Natural killer cell (primary cell): ENCODE measurements around the gene C1orf35. TPM values are rescaled to one million over a fixed set of nuclear protein-coding genes. Genes with fewer than 3 reads are reported as not detected.
A peak's percentile ranks its signal among the peaks of the same experiment; 100 is the strongest.

ENCODE experiments used
- ATAC-seq, 3 donors: fragments of 150-1000 bp in 2 of 3; fragments of 200-7000 bp in 1 of 3; cut with Tn5 transposase; 1 replicate in 1 of 3; 2 replicates in 2 of 3; pipeline ENCODE4 v1.10.0; 2021; ENCODE audit warnings: mild to moderate bottlenecking in 2 of 3, moderate library complexity in 2 of 3
- DNase-seq, 2 donors: peaks; one replicate each; pipeline versions ENCODE4 v3.0.0 to v3.0.0-alpha.2; 2013 to 2021; ENCODE audit warnings: mixed read lengths in 1 of 2
- H3K27ac ChIP-seq: one replicate; pipeline ENCODE4 v1.5.1; 2013; ENCODE audit warnings: mild to moderate bottlenecking, low read length
- H3K27me3 ChIP-seq: one replicate; pipeline ENCODE4 v1.6.1; 2013; ENCODE audit warnings: low read length; ENCODE audit not compliant: control insufficient read depth, insufficient read depth
- H3K36me3 ChIP-seq: one replicate; pipeline ENCODE4 v1.6.1; 2013; ENCODE audit warnings: low read length; ENCODE audit not compliant: control insufficient read depth, insufficient read depth
- H3K4me1 ChIP-seq: one replicate; pipeline ENCODE4 v1.6.1; 2013; ENCODE audit warnings: low read length; ENCODE audit not compliant: control insufficient read depth, insufficient read depth
- H3K4me3 ChIP-seq: one replicate; pipeline ENCODE4 v1.5.1; 2013; ENCODE audit warnings: low read length
- H3K9me3 ChIP-seq: one replicate; pipeline ENCODE4 v1.6.1; 2013; ENCODE audit warnings: low read length; ENCODE audit not compliant: control insufficient read depth, insufficient read depth
- H3K27ac Mint-ChIP-seq, 2 donors: one replicate each; pipeline ENCODE4 v1.8.0; 2022; ENCODE audit warnings: mild to moderate bottlenecking in 2 of 2, mixed read lengths in 2 of 2, moderate library complexity in 1 of 2
- H3K27me3 Mint-ChIP-seq, 2 donors: one replicate each; pipeline ENCODE4 v1.8.0; 2022; ENCODE audit warnings: low read depth in 2 of 2, mixed read lengths in 2 of 2
- H3K36me3 Mint-ChIP-seq: one replicate; pipeline ENCODE4 v1.8.0; 2022; ENCODE audit warnings: mixed read lengths
- H3K4me1 Mint-ChIP-seq, 2 donors: one replicate each; pipeline ENCODE4 v1.8.0; 2022; ENCODE audit warnings: mixed read lengths in 2 of 2
- H3K4me3 Mint-ChIP-seq: one replicate; pipeline ENCODE4 v1.8.0; 2022; ENCODE audit warnings: mild to moderate bottlenecking, moderate library complexity, mixed read lengths
- H3K9me3 Mint-ChIP-seq, 2 donors: one replicate each; pipeline ENCODE4 v1.8.0; 2022; ENCODE audit warnings: mixed read lengths in 2 of 2
- CTCF ChIP-seq: fragments of 200-600 bp; IDR thresholded peaks from one replicate; pipeline ENCODE4 v1.8.0; 2022; ENCODE audit warnings: antibody characterized with exemption
- WGBS: methylation state at CpG from one replicate; pipeline ENCODE4 v1.1.7; 2013; ENCODE audit warnings: missing lambda C conversion rate; ENCODE audit not compliant: insufficient coverage; 5-methylcytosine and 5-hydroxymethylcytosine counted together
- intact Hi-C: fragments of 100-400 bp; cut with micrococcal nuclease; formaldehyde crosslinking; loops from one replicate; pipeline ENCODE4 v1.14.2; 2022
- total RNA-seq, 4 donors: library from RNA; stranded (reverse); fragments of 120-200 nt in 1 of 4; gene quantifications; one replicate each; pipeline versions ENCODE4 v1.2.3 to v1.2.4, GENCODE V29; 2013 to 2022

The C1orf35 gene
- total RNA-seq, 3 donors from 2014 or later (not counting 1 experiment from before 2014, with no cell fraction given): 18.9 to 21.6 (median 19.6) TPM

GRCh38 chr1:228108742-228109072 lies 5.6 kb upstream of the C1orf35 start:
- Histone ChIP-seq H3K9me3 (no peaks in the 10 kb centered on the region), H3K4me3 (peak overlapping the region; percentile 82), H3K27me3 (no peaks in the 10 kb centered on the region), H3K36me3 (peaks cover 14% of the 10 kb centered on the region), H3K4me1 (peaks cover 31% of the 10 kb centered on the region), H3K27ac (peak overlapping the region; percentile 74)
- Mint-ChIP-seq H3K27ac (peak overlapping the region; percentile 86 to 99), H3K9me3 (no peaks in the 10 kb centered on the region), H3K4me3 (peak overlapping the region; percentile 93), H3K4me1 (peaks cover 16 to 27% of the 10 kb centered on the region in 2 donors), H3K27me3 (no peaks in the 10 kb centered on the region), H3K36me3 (no peaks in the 10 kb centered on the region)
- DNase-seq (no peak), ATAC-seq (no peak)
- intact Hi-C loops: loop anchor here (1.0 kb wide), 2 partner anchors 32 to 57 kb away; partner anchors contain the start of genes GUK1 and IBA57
- TF ChIP-seq CTCF: no peak
- 7% methylated on average over 8 of the region's 8 CpGs for WGBS

GRCh38 chr1:228108055-228108690 lies 5.0 kb upstream of the C1orf35 start:
- TF ChIP-seq CTCF: no peak
- peak overlapping the region; percentile 93 for H3K4me3 Mint-ChIP-seq
- WGBS: 77% methylated on average over 11 of the region's 11 CpGs
- no peaks in the 10 kb centered on the region for H3K9me3 Mint-ChIP-seq
- Histone ChIP-seq H3K4me1 (peaks cover 35% of the 10 kb centered on the region), H3K4me3 (peak overlapping the region; percentile 82), H3K36me3 (peaks cover 14% of the 10 kb centered on the region), H3K9me3 (no peaks in the 10 kb centered on the region), H3K27me3 (no peaks in the 10 kb centered on the region), H3K27ac (peak overlapping the region; percentile 74)
- H3K27me3 Mint-ChIP-seq: no peaks in the 10 kb centered on the region
- no peak for ATAC-seq
- H3K27ac Mint-ChIP-seq: peak overlapping the region; percentile 86 to 99
- H3K4me1 Mint-ChIP-seq: peaks cover 22 to 31% of the 10 kb centered on the region in 2 donors
- no peaks in the 10 kb centered on the region for H3K36me3 Mint-ChIP-seq
- DNase-seq: no peak
- intact Hi-C loops: no loop called here

- H3K27me3 ChIP-seq: no peaks in the 10 kb centered on the region
- H3K9me3 ChIP-seq: no peaks in the 10 kb centered on the region
- H3K36me3 Mint-ChIP-seq: no peaks in the 10 kb centered on the region
- intact Hi-C loops: no loop called here
- H3K4me3 Mint-ChIP-seq: peak overlapping the region; percentile 93
- H3K9me3 Mint-ChIP-seq: no peaks in the 10 kb centered on the region
- peaks cover 24 to 33% of the 10 kb centered on the region in 2 donors for H3K4me1 Mint-ChIP-seq
- DNase-seq (peak in 1 of 2 donors; percentile 7), ATAC-seq (no peak)
- peaks cover 14% of the 10 kb centered on the region for H3K36me3 ChIP-seq
- no peak for TF ChIP-seq CTCF
- WGBS: 92% methylated on average over 19 of the region's 19 CpGs
- H3K4me1 ChIP-seq: peaks cover 35% of the 10 kb centered on the region
- no peak overlapping the region for H3K27ac ChIP-seq
- H3K4me3 ChIP-seq: no peak overlapping the region
- no peaks in the 10 kb centered on the region for H3K27me3 Mint-ChIP-seq
- H3K27ac Mint-ChIP-seq: peak overlapping the region in 1 of 2 donors; percentile 86
These were observed 4.5 kb upstream of the C1orf35 start for GRCh38 chr1:228107636-228108035.

GRCh38 chr1:228106800-228107054 lies 3.6 kb upstream of the C1orf35 start:
- no peak overlapping the region for H3K4me3 ChIP-seq
- peak overlapping the region; percentile 63 for H3K4me3 Mint-ChIP-seq
- 96% methylated on average over 9 of the region's 9 CpGs for WGBS
- intact Hi-C loops: no loop called here
- ATAC-seq (no peak), DNase-seq (no peak)
- no peaks in the 10 kb centered on the region for H3K9me3 ChIP-seq
- no peaks in the 10 kb centered on the region for H3K36me3 Mint-ChIP-seq
- H3K27ac Mint-ChIP-seq: peak overlapping the region in 1 of 2 donors; percentile 4
- H3K9me3 Mint-ChIP-seq: no peaks in the 10 kb centered on the region
- no peak overlapping the region for H3K27ac ChIP-seq
- H3K27me3 Mint-ChIP-seq: no peaks in the 10 kb centered on the region
- no peak for TF ChIP-seq CTCF
- peaks cover 14% of the 10 kb centered on the region for H3K36me3 ChIP-seq
- no peaks in the 10 kb centered on the region for H3K27me3 ChIP-seq
- peaks cover 43% of the 10 kb centered on the region for H3K4me1 ChIP-seq
- H3K4me1 Mint-ChIP-seq: peaks cover 24 to 34% of the 10 kb centered on the region in 2 donors
